ENCODE data around the gene C2.

The C2 gene

GRCh38 chr6:31927242-31927862 is at the start of gene C2:
Gene C2 (plus strand): TSS chr6:31927717. CDS start chr6:31927753, 36 bp downstream.
- no peak for TF ChIP-seq CTCF (conservative IDR thresholded peaks at IDR 0.05; ENCODE audit: control insufficient read depth, insufficient read depth, low read depth, low read length)
- no peak for DNase-seq (ENCODE audit: low read depth)
- H3K4me3 ChIP-seq (ENCODE audit: control insufficient read depth, low read depth, low read length) = no peak within 1 kb of the TSS

- DNase-seq (ENCODE audit: low read depth) = no peak
- H3K4me3 ChIP-seq (ENCODE audit: control insufficient read depth, low read depth, low read length) = no peak overlapping the region
- no peak for TF ChIP-seq CTCF (conservative IDR thresholded peaks at IDR 0.05; ENCODE audit: control insufficient read depth, insufficient read depth, low read depth, low read length)
These were observed 49.3 kb upstream of the C2 start for GRCh38 chr6:31878222-31878621.

- H3K4me3 ChIP-seq (ENCODE audit: control insufficient read depth, low read depth, low read length) = no peak within 1 kb of the TSS
- TF ChIP-seq CTCF (conservative IDR thresholded peaks at IDR 0.05; ENCODE audit: control insufficient read depth, insufficient read depth, low read depth, low read length) = no peak
These were observed 48.8 kb upstream of the C2 start, which contains the start of gene SLC44A4 for GRCh38 chr6:31878726-31879125. Gene SLC44A4 (minus strand): TSS chr6:31878997. CDS start chr6:31878980, 17 bp downstream.

GRCh38 chr6:31879143-31879542 is 48.4 kb upstream of the C2 start:
- H3K4me3 ChIP-seq (ENCODE audit: control insufficient read depth, low read depth, low read length) = no peak overlapping the region
- no peak for TF ChIP-seq CTCF (conservative IDR thresholded peaks at IDR 0.05; ENCODE audit: control insufficient read depth, insufficient read depth, low read depth, low read length)
- no peak for DNase-seq (ENCODE audit: low read depth)

More at GRCh38 chr6:31878726-31879125, 48.8 kb upstream of the C2 start, which contains the start of gene SLC44A4:
- DNase-seq (ENCODE audit: low read depth) = no peak

GRCh38 chr6:31879901-31880300 is 47.6 kb upstream of the C2 start:
- no peak for TF ChIP-seq CTCF (conservative IDR thresholded peaks at IDR 0.05; ENCODE audit: control insufficient read depth, insufficient read depth, low read depth, low read length)
- no peak overlapping the region for H3K4me3 ChIP-seq (ENCODE audit: control insufficient read depth, low read depth, low read length)
- DNase-seq (ENCODE audit: low read depth) = no peak

GRCh38 chr6:31880616-31881015 is 46.9 kb upstream of the C2 start:
- TF ChIP-seq CTCF (conservative IDR thresholded peaks at IDR 0.05; ENCODE audit: control insufficient read depth, insufficient read depth, low read depth, low read length) = no peak
- DNase-seq (ENCODE audit: low read depth) = no peak
- no peak overlapping the region for H3K4me3 ChIP-seq (ENCODE audit: control insufficient read depth, low read depth, low read length)
